HG03135 (cell line): ENCODE data around the gene ACACB.

Experiments used
- ATAC-seq: cut with Tn5 transposase; IDR thresholded peaks from one replicate; pipeline ENCODE4 v1.9.1; 2021; ENCODE audit warnings: mild to moderate bottlenecking, moderate library complexity; ENCODE audit not compliant: unreplicated experiment

The ACACB gene

GRCh38 chr12:109247831-109248654, 131.7 kb downstream of the ACACB start:
- ATAC-seq = no peak

GRCh38 chr12:109250523-109250922, 134.1 kb downstream of the ACACB start:
- no peak for ATAC-seq

- no peak for ATAC-seq
Observed at GRCh38 chr12:109252799-109253198, 136.4 kb downstream of the ACACB start.

- no peak for ATAC-seq
Observed at GRCh38 chr12:109253913-109254544, 137.6 kb downstream of the ACACB start.

GRCh38 chr12:109255377-109255776, 139.0 kb downstream of the ACACB start:
- no peak for ATAC-seq

GRCh38 chr12:109256011-109256410, 139.6 kb downstream of the ACACB start:
- ATAC-seq = no peak

GRCh38 chr12:109258201-109258600, 141.8 kb downstream of the ACACB start:
- no peak for ATAC-seq

- ATAC-seq = no peak
Observed at GRCh38 chr12:109258607-109259544, 142.5 kb downstream of the ACACB start.

- no peak for ATAC-seq
Observed at GRCh38 chr12:109259545-109259895, 143.1 kb downstream of the ACACB start.

GRCh38 chr12:109261087-109261486, 144.7 kb downstream of the ACACB start:
- ATAC-seq = no peak

GRCh38 chr12:109261939-109262338, 145.6 kb downstream of the ACACB start:
- ATAC-seq = no peak

GRCh38 chr12:109263439-109263838, 147.1 kb downstream of the ACACB start:
- ATAC-seq = no peak

- ATAC-seq = no peak
Observed at GRCh38 chr12:109264095-109264942, 147.9 kb downstream of the ACACB start.

GRCh38 chr12:109264943-109265650, 148.7 kb downstream of the ACACB start:
- no peak for ATAC-seq

GRCh38 chr12:109266106-109266879, 149.9 kb downstream of the ACACB start:
- ATAC-seq = no peak

- no peak for ATAC-seq
Observed at GRCh38 chr12:109267361-109267760, 151.0 kb downstream of the ACACB start.

GRCh38 chr12:109268896-109269295, 152.5 kb downstream of the ACACB start:
- no peak for ATAC-seq

- no peak for ATAC-seq
Observed at GRCh38 chr12:109269428-109269827, 153.0 kb downstream of the ACACB start.

GRCh38 chr12:109270494-109270893, 154.1 kb downstream of the ACACB start:
- no peak for ATAC-seq
